Keratinocyte (primary cell): ENCODE measurements around the gene SYNJ2BP. TPM values are rescaled to one million over a fixed set of nuclear protein-coding genes. Genes with fewer than 3 reads are reported as not detected.
"Not testable (repeated sequence)": the region's sequence is repeated elsewhere in the genome, so short reads cannot be mapped to it uniquely, and the experiment has no call there.

ENCODE experiments used
- DNase-seq: peaks from one replicate; pipeline ENCODE4 v3.0.0-alpha.2; 2011; ENCODE audit warnings: low read depth, missing footprints, low spot score
- FAIRE-seq: peaks from 2 replicates; lab custom pipeline; 2011; peaks lifted over from hg19 to GRCh38; lab: Jason Lieb, UNC
- H2AFZ ChIP-seq: 2 replicates; pipeline ENCODE4 v1.6.0; 2012; ENCODE audit warnings: low read length, control low read depth, inconsistent platforms; ENCODE audit not compliant: control insufficient read depth
- H3K27ac ChIP-seq: 2 replicates; pipeline ENCODE4 v1.5.1; 2011; ENCODE audit warnings: low read length; ENCODE audit not compliant: control insufficient read depth, insufficient read depth
- H3K27me3 ChIP-seq: 3 replicates; pipeline ENCODE4 v1.6.0; 2011; ENCODE audit warnings: low read length; ENCODE audit not compliant: control insufficient read depth, insufficient read depth; ENCODE audit errors: extremely low read depth
- H3K36me3 ChIP-seq, 2 experiments: 2 replicates in 1 of 2; 3 replicates in 1 of 2; pipeline ENCODE4 v1.5.1; 2011; ENCODE audit warnings: low read length in 2 of 2, mild to moderate bottlenecking in 1 of 2; ENCODE audit not compliant: control insufficient read depth in 2 of 2, insufficient read depth in 2 of 2; ENCODE audit errors: extremely low read depth in 1 of 2
- H3K4me1 ChIP-seq: 3 replicates; pipeline ENCODE4 v1.5.1; 2011; ENCODE audit warnings: low read length; ENCODE audit not compliant: control insufficient read depth, insufficient read depth; ENCODE audit errors: extremely low read depth
- H3K4me2 ChIP-seq: 3 replicates; pipeline ENCODE4 v1.6.0; 2011; ENCODE audit warnings: low read depth, low read length; ENCODE audit not compliant: control insufficient read depth, insufficient read depth; ENCODE audit errors: extremely low read depth
- H3K4me3 ChIP-seq, 3 experiments: fragments of 200-600 bp in 1 of 3; sonication (generic) in 1 of 3; 2 replicates in 2 of 3; 3 replicates in 1 of 3; pipeline ENCODE4 v1.5.1; 2011 to 2016; ENCODE audit warnings: low read length in 3 of 3, mild to moderate bottlenecking in 3 of 3, control low read depth in 2 of 3, inconsistent platforms in 1 of 3, low read depth in 1 of 3, mixed read lengths in 1 of 3, mixed run types in 1 of 3, moderate library complexity in 1 of 3; ENCODE audit not compliant: control insufficient read depth in 2 of 3, insufficient read depth in 2 of 3; ENCODE audit errors: extremely low read depth in 1 of 3
- H3K79me2 ChIP-seq: 2 replicates; pipeline ENCODE4 v1.6.0; 2012; ENCODE audit warnings: low read length; ENCODE audit not compliant: control insufficient read depth, insufficient read depth
- H3K9ac ChIP-seq: 3 replicates; pipeline ENCODE4 v1.6.0; 2011; ENCODE audit warnings: low read length; ENCODE audit not compliant: control insufficient read depth, insufficient read depth; ENCODE audit errors: extremely low read depth
- H3K9me1 ChIP-seq: 3 replicates; pipeline ENCODE4 v1.6.0; 2011; ENCODE audit warnings: low read length; ENCODE audit not compliant: control insufficient read depth, insufficient read depth; ENCODE audit errors: extremely low read depth
- H3K9me3 ChIP-seq: 2 replicates; pipeline ENCODE4 v1.5.1; 2012; ENCODE audit warnings: low read depth, low read length; ENCODE audit not compliant: control insufficient read depth
- H4K20me1 ChIP-seq: 3 replicates; pipeline ENCODE4 v1.6.0; 2011; ENCODE audit warnings: low read length; ENCODE audit not compliant: control insufficient read depth, insufficient read depth; ENCODE audit errors: extremely low read depth
- EZH2 ChIP-seq: IDR thresholded peaks from one replicate; pipeline ENCODE4 v1.6.1; 2012; ENCODE audit warnings: inconsistent platforms, mild to moderate bottlenecking, low read length, moderate library complexity
- dilution Hi-C: fragments of 300-500 bp; cut with MboI; formaldehyde crosslinking; loops from one replicate; pipeline ENCODE4 v1.7.0; 2020; ENCODE audit warnings: low sequenced_read_pairs; ENCODE audit not compliant: extremely low pct_ligation_motif_present
- polyA plus RNA-seq, 5 experiments: library from polyadenylated mRNA; depleted of rRNA in 3 of 5; stranded (reverse) in 3 of 5; stranded (forward) in 1 of 5; unstranded in 1 of 5; fragments of >200 nt; gene quantifications; 1 replicate in 1 of 5; 2 replicates in 3 of 5; 3 replicates in 1 of 5; pipeline versions ENCODE4 v1.2.1 to v1.2.3, GENCODE V29; 2011 to 2012; ENCODE audit warnings: missing spikeins in 2 of 5, low read depth in 1 of 5, low replicate concordance in 1 of 5
- TF ChIP-seq, protein P1 (sequence below), 3 experiments: IDR thresholded peaks in 1 of 3; conservative IDR thresholded peaks in 1 of 3; optimal IDR thresholded peaks in 1 of 3; 2 replicates in 2 of 3; 3 replicates in 1 of 3; pipeline versions ENCODE3 to v1.5.1; 2011; ENCODE audit warnings: low read length in 3 of 3, mild to moderate bottlenecking in 3 of 3, moderate library complexity in 2 of 3, control low read depth in 1 of 3, inconsistent platforms in 1 of 3; ENCODE audit not compliant: insufficient read depth in 2 of 3; ENCODE audit errors: extremely low read depth in 1 of 3

SYNJ2BP gene
- polyA plus RNA-seq, 1 donor (not counting 4 experiments of a cell fraction or from before 2014, with no cell fraction given) = 31.4 TPM

DNA sequence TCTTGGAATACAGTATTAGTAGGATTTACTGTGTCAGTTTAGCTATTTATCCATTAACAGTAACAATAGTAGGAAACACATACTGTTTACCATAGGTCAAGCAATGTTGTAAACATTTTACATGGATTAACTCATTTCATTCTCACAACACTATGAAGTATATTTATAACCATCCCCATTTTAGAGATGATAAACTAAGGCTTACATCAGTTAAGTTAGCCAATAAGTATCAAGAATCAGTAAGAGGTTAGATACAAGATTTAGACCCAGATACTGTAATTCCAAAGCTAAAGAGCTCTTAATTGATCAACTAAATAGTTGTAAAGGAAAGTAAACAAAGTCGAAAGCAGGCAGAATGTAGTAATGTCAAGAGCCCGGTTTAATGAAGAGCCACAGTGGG, 1.1 kb downstream of the SYNJ2BP start:
- no peaks in the 10 kb centered on the region for H3K9me3 ChIP-seq
- H3K9me1 ChIP-seq = no peaks in the 10 kb centered on the region
- H4K20me1 ChIP-seq = no peaks in the 10 kb centered on the region
- H3K79me2 ChIP-seq = peaks cover 23% of the 10 kb centered on the region
- DNase-seq (no peak), FAIRE-seq (no peak)
- H3K4me2 ChIP-seq = peak overlapping the region; percentile 85
- dilution Hi-C loops = no loop called here
- no peak overlapping the region for H2AFZ ChIP-seq
- no peaks in the 10 kb centered on the region for H3K36me3 ChIP-seq
- peak overlapping the region; percentile 78 for H3K9ac ChIP-seq
- TF ChIP-seq, protein P1, sequence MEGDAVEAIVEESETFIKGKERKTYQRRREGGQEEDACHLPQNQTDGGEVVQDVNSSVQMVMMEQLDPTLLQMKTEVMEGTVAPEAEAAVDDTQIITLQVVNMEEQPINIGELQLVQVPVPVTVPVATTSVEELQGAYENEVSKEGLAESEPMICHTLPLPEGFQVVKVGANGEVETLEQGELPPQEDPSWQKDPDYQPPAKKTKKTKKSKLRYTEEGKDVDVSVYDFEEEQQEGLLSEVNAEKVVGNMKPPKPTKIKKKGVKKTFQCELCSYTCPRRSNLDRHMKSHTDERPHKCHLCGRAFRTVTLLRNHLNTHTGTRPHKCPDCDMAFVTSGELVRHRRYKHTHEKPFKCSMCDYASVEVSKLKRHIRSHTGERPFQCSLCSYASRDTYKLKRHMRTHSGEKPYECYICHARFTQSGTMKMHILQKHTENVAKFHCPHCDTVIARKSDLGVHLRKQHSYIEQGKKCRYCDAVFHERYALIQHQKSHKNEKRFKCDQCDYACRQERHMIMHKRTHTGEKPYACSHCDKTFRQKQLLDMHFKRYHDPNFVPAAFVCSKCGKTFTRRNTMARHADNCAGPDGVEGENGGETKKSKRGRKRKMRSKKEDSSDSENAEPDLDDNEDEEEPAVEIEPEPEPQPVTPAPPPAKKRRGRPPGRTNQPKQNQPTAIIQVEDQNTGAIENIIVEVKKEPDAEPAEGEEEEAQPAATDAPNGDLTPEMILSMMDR (optimal IDR thresholded peaks at IDR 0.05 in 1 of 3, IDR thresholded peaks at IDR 0.05 in 1 of 3, conservative IDR thresholded peaks at IDR 0.05 in 1 of 3; ENCODE audit: extremely low read depth in 1 of 3, insufficient read depth in 2 of 3, low read length in 3 of 3) = no peak
- TF ChIP-seq EZH2 = no peak
- peak overlapping the region; percentile 76 to 90 (median 88) for H3K4me3 ChIP-seq
- H3K27me3 ChIP-seq = no peaks in the 10 kb centered on the region
- peaks cover 3% of the 10 kb centered on the region for H3K4me1 ChIP-seq
- H3K27ac ChIP-seq = no peak overlapping the region

DNA sequence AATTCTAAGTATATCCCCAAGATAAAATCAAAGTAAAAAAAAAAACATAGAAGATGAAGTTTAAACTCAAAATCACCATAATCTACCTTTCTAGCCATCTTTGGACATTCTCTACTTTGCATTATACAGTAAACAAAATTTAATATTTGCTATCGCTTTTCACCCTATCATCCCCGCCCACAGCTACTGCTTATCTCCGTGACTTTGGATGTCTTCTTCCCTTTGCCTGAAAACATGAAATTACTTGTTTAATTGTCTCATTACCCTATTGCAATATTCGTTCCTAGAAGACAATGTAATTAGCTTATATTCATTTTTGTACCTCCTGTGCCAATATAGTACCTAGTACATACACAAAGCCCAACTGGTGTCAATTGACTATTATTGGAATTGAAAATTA, 9.3 kb downstream of the SYNJ2BP start:
- Histone ChIP-seq H3K27me3 (no peaks in the 10 kb centered on the region), H3K9me3 (no peaks in the 10 kb centered on the region), H3K4me3 (no peak overlapping the region), H3K27ac (no peak overlapping the region), H3K9ac (no peak overlapping the region), H3K36me3 (peaks cover 0 to 3% of the 10 kb centered on the region in 2 experiments), H2AFZ (no peak overlapping the region), H4K20me1 (no peaks in the 10 kb centered on the region), H3K4me2 (no peak overlapping the region), H3K4me1 (peaks cover 4% of the 10 kb centered on the region), H3K79me2 (peaks cover 10% of the 10 kb centered on the region), H3K9me1 (no peaks in the 10 kb centered on the region)
- TF ChIP-seq, protein P1 (optimal IDR thresholded peaks at IDR 0.05 in 1 of 3, IDR thresholded peaks at IDR 0.05 in 1 of 3, conservative IDR thresholded peaks at IDR 0.05 in 1 of 3; ENCODE audit: extremely low read depth in 1 of 3, insufficient read depth in 2 of 3, low read length in 3 of 3) = no peak
- no peak for TF ChIP-seq EZH2
- dilution Hi-C loops = no loop called here
- DNase-seq (no peak), FAIRE-seq (no peak)

DNA sequence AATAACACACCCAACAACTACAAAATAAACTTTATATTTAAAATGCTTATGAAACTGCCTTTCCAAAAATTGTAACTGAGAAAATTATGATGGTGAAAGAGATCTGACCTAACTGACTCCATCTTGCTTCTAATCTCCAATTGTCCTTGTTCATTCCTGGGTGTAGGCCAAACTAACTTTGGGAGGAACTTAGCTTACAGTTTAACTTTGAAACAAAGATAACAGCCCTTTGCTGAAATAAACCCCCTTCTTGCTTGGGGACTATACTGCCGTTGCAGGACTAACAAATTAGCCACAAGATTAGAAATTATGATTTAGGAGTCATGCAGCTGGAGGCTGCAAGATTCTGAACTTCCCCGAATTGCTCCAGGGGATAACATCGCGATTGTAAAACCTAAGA, 10.7 kb downstream of the SYNJ2BP start:
- H3K9me1 ChIP-seq, H3K27me3 ChIP-seq, H4K20me1 ChIP-seq, H3K9me3 ChIP-seq, FAIRE-seq, H3K27ac ChIP-seq, H3K4me3 ChIP-seq, H2AFZ ChIP-seq, DNase-seq, dilution Hi-C loops, H3K9ac ChIP-seq, H3K4me1 ChIP-seq, H3K79me2 ChIP-seq, H3K4me2 ChIP-seq, H3K36me3 ChIP-seq: not testable (repeated sequence)

DNA sequence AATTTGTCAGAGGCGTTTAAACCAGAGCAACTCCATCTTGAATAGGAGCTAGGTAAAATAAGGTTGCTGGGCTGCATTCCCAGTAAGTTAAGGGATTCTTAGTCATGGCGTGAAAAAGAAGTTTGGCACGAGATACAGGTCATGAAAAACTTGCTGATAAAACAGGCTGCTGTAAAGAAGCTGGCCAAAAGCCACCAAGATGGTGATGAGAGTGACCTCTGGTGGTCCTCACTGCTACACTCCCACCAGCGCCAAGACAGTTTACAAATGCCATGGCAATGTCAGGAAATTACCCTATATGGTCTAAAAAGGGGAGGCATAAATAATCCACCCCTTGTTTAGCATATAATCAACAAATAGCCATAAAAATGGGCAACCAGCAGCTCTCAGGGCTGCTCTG, 13.6 kb downstream of the SYNJ2BP start:
- H2AFZ ChIP-seq, H3K36me3 ChIP-seq, H4K20me1 ChIP-seq, H3K4me2 ChIP-seq, H3K9me3 ChIP-seq, H3K4me1 ChIP-seq, H3K27ac ChIP-seq, H3K9ac ChIP-seq, dilution Hi-C loops, H3K4me3 ChIP-seq, H3K9me1 ChIP-seq, H3K27me3 ChIP-seq, DNase-seq, H3K79me2 ChIP-seq: not testable (repeated sequence)
- peak; percentile 29 for FAIRE-seq
